Umbilical cord (tissue), 2 donors: ENCODE data around the gene MAFF. TPM values are rescaled to one million over a fixed set of nuclear protein-coding genes. Genes with fewer than 3 reads are reported as not detected.

Experiments
- DNase-seq: peaks from one replicate; pipeline ENCODE4 v3.0.0-alpha.2; 2015; ENCODE audit warnings: low spot score
- total RNA-seq: library from RNA; depleted of rRNA; stranded (reverse); fragments of >200 nt; gene quantifications from one replicate; pipeline ENCODE4 v1.2.3, GENCODE V29; 2014; ENCODE audit warnings: low replicate concordance; ENCODE audit not compliant: insufficient read depth

MAFF gene
- total RNA-seq, 1 donor from 2014 or later = 31.3 TPM

DNA sequence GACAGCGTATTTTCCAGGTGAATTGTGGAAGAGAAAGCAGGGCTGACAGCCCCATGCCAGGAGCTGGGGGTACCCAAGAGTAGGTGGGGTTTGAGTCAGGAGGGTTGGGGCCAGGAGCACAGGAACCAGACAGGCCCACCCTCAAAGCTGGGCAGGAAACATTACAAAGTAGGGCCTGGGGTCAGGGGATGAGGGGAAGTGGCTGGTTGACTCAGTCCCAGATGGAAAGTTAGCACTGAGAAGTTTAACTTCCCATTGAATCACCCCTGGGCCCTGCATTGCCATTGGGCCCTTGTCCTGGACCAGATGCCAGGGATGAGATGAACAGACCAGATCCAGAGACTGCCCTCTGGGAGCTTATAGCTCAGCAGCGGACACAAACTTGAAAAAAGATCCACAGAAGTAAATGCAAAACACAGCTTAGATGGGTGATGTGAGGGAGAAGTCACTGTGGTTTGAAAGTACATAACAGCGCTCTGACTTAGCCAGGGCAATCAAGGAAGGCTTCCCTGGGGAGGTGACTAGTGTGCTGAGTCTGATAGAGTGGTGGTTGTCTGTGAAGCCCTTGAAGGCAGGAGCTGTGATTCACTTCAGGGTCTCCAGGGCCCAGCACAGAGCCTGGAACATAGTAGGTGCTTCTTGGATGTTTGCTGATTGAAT is 2.2 kb downstream of the MAFF start:
- DNase-seq = no peak

DNA sequence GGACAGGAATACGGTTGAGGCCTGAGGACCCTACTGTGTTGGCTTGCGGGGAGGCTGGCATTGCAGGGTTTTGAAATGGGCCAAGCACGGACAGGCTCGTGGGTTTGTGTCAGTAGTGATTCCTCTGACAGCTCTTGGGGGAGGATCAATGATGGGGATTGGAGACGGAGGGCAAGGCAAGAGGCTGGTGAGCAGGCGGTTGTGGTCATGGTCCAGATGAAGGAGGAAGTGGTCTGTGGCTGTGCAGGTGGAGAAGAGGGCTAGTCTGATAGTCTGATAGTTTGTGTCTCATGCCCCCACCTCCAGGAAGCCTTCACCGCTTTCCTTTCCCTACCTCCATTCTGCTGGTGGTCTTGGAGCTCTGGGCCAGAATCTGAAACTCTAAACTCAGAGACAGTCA is 3.0 kb downstream of the MAFF start:
- no peak for DNase-seq

DNA sequence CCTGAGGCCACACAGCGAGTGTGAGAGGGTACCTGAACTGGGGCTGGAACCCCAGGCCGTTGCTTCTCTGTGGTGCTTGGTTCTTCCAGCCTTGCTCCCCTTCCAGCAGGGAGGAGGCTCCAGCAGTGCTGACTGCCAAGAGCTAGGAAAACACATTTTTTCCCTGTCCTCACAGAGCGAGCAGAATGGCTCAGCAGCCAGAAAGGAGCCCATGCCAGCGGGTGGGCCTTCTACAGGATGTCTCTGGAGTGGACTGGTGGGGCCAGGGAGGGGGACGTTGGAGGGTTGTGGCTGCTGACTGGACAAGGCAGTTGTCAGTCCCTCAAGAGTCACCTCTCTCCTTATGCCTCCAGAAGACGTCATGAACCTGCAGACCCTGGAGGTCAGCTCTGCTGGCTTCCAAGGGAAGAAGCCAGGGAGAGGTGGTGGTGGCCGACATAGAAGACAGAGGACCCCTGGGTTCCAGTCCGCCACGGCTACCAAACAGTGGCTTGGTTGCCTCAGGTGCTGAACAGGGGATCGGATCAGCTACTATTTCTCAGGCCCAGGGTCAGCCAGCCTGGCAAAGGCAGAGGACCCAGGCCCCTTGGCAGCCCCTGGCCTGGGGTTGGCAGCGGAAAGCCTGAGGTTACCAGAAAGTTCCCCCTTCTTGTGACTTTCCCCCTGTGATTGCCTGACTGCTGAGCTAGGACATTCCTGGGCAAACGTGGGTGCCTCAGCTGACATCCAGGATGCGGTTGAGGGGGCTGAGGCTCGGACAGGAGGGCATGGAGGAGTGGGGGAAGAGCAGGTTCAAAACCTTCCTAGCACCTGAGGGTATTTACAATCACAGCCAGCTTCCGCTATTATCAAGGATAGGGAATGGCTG is 3.7 kb downstream of the MAFF start:
- peak; percentile 95 for DNase-seq

DNA sequence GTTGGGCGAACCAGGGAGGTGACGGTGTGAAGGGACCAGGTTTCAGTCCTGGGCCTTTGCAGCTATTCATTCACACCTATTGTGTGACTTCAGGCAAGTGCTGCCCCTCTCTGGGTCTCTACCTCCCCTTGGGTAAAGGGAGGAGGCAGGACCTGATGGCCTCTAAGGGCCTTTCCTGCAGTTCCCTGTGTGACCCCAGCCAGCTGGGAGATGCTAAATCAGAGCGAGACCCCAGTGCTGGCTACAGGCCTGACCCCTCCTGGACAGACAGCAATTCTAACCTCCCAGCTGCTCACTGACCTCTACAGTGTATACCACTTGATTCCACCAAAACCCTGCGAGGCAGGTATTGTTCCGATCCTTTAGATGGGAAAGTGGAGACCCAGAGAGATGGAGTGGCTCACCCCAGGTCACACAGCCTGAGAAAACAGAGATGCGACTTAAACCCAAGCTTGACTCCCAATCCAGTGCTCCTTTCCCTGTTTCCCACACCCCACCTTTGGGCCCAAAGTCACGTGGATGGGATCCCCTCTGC is 6.2 kb downstream of the MAFF start:
- no peak for DNase-seq

DNA sequence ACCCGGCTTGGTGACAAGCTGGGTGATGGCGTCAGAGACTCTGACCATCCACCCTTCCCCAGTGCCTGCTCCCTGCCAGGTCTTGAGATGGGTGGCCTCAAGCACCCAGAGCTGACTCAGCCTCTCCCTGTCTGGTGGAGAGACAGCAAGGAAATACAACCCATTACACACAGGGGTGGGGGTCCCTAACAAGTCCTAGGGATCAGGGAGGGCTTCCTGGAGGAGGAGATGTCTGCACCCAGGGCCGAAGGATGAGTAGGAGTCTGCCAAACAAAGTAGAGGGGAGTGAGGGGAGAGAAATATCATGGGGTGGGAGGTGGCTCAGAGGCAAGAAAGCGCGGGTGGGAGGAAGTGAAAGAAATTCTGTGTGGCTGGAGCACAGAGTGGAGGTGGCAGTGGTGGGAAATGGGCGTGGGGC is 6.8 kb downstream of the MAFF start:
- no peak for DNase-seq

DNA sequence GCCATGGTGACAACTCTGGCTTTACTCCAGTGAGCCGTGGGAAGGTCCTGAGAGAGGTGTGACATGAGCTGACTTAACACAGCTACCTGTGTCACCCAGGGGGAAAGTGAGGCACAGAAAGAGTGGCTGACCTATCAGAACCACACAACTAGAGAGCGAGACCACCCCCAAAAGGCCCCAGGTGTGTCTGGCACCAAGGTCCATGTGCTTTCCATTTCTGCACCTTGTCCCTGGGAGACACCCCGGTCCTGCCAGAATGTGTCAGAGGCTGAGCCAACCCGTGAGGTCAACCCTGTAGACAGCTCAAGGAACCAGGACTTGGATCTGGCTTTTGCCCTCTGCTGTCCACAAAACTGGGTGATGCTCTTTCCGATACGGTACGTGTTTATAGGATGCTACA is 9.8 kb downstream of the MAFF start:
- DNase-seq = no peak

DNA sequence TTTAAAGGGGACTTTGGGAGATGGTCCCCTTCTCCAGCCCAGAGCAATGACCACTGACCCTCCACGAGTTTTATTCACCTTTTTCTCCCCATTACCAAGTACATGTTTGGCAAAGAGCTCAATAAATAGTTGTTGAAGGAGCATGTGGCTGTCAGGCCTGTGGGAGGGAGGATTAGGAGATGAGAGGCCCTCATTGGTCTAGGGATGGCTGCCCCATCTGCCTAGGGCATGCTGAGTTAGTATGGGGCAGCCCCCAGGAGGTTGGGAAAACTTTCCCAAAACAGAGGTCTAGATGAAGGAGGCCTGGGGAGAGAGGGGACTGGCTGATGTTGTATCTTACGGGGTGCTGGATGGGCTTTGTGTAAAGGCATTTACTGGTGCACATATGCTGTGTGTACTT is 10.6 kb downstream of the MAFF start:
- no peak for DNase-seq

DNA sequence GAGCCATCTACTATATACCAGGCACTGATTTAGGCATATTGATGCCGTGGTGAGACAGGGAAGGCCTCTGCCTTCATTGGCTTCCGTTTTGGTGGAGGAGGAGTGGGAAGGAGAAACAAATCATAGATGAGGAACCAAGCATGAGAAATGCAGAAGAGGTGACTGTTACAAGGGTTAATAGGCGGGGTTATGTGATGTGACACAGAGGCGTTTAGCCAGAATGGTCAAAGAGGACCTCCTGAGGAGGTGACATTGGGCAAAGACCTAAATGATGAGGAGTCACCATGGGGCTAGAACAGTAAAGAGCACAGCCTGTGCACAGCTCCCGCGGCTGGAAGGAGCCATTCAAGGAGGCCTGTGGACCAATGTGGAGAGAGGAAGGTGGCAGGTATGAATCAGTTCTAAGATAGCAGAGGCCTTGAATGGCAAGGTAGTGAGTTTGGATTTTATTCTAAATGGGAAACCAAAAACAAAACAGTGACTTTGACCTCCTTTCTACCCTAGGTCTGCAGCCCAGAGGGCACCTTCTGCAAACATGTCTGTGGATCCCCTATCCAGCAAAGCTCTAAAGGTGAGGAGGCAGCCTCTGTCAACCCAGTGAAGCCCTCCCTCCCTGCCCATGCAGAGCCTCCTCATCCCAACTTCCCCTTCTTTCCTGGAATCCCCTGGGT is 11.7 kb downstream of the MAFF start:
- DNase-seq = no peak

DNA sequence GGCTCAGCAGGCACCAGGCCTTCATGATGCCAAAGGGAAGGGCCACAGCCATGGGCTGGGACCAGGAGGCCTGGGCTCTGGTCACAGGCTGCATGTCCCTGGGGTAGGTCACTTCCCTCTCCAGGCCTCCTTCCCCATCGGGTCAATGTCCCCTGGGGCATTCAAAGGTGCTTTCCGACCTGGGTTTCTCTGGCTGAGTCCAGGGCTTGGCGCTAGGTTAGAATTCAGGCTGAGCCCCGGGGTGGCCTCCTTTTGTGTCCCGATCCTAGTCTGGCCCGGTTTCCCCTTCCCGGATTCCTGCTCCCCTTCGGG is 12.2 kb downstream of the MAFF start:
- no peak for DNase-seq

DNA sequence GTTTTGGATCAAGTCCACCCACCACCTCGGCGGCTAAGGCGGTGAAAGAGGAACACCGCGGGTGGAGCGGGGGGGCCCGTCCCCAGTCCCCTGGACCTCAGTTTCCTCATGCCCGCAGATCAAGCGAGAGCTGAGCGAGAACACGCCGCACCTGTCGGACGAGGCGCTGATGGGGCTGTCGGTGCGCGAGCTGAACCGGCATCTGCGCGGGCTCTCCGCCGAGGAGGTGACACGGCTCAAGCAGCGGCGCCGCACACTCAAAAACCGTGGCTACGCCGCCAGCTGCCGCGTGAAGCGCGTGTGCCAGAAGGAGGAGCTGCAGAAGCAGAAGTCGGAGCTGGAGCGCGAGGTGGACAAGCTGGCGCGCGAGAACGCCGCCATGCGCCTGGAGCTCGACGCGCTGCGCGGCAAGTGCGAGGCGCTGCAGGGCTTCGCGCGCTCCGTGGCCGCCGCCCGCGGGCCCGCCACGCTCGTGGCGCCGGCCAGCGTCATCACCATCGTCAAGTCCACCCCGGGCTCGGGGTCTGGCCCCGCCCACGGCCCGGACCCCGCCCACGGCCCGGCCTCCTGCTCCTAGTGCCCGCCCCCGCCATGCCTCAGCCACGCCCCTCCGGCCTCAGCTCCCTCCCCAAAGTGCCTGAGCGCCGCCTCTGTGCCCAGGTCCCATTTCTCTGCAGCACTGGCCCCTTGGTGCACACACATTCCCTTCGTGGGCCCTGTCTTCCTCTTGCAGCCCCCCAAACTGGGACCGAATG is 12.7 kb downstream of the MAFF start:
- DNase-seq = peak; percentile 69

DNA sequence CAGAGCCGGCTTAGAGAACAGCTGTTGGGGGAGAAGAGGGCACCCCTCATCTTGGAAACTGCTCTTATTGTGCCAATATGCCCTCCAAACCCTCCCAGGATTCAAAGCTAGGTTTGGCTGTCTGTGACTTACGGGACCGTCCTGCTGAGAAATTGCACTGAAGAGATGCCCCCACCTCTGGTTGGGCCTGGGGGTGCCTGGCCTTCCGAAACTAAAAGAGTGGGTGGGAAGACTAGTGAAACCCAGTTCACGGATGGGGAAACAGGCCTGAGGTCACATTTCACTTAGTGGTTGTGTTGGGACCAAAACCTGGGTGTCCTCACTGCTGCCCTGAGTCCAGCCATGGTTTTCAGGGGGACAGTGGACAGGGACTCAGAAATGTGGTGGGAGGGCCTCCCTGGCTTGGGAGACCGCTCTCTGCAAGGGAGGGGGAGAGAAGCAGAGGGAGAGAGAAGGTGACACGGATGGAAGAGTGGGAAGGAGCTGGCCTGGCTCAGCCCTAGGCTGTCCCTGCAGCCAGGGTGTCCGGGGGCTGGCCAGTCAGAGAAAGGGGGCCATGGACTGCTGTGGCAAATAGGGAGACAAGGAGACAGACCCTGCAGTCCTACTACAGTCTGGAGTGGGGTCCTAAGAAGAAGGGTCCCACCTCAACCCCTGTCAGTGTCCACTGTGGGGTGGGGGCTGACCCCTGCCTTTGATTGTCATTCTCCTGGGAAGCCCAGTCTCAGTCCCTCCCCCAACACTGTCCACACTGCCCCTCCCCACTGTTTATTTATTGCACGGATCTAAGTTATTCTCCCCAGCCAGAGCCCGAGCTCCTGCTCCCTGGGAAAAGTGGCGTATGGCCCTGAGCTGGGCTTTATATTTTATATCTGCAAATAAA is 13.6 kb downstream of the MAFF start:
- peak; percentile 64 for DNase-seq

DNA sequence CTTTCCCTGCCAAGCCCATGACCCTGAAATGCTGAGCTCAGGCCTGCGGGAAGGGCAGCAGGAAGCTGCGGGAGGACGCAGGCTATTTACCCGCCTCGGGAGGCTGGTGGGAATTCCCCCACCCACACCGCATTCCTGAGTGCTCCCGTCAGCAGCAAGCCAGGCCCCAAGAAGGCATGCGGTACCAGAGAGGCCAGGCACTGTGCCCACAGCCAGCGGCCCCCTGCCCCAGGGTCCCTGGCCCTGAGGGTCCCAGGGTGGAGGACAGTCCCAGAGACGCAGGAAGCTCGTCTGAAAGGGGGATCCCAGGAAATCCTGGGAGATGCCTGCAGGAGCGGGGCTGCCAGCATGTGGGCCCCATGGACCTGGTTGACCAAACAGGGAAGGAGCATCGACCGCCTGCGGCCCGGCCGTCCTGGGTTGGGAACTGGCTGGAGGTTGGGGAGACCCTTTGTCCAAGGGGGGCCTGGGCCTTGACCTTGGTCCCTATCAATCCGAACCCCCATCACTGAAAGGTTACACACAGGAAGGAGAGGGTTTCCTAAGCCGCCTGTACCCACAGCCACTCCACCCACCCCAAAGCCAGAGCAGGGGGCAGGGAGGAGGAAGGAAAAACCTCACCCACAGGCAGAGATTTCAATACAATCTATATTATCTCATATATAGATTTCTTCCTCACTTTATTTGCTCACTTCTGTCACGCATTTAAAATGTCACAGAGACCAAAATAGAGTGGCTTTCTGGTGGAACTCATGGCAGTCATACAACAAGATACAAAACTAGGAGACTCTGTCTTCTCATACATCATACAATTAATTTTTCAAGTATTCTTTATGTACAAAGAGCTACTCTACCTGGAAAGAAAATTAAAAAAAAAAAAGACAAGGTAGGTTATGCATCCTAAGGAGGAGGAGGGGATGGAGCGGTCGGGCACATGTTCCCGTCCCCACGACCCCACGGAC is 17.1 kb downstream of the MAFF start:
- peak; percentile 88 for DNase-seq

DNA sequence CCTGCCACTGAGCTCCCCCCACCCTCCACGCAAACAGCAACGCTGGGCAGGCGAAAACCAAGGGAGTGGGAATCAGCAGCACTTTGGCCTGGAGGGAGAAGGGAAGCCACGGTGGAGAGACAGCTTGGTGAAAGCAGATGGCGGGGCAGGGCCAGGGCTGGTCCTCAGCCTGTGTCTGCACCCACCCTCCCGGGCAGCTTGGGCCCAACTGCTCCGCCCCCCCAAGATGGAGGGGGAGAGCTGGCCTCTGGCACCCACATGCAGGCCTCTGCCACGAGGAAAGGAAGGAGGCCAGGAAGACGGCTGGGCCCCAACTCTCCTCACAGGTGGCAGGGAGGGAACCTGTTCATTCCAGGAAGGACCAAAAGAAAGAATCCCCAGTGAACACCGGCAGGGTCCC is 17.8 kb downstream of the MAFF start:
- DNase-seq = no peak

DNA sequence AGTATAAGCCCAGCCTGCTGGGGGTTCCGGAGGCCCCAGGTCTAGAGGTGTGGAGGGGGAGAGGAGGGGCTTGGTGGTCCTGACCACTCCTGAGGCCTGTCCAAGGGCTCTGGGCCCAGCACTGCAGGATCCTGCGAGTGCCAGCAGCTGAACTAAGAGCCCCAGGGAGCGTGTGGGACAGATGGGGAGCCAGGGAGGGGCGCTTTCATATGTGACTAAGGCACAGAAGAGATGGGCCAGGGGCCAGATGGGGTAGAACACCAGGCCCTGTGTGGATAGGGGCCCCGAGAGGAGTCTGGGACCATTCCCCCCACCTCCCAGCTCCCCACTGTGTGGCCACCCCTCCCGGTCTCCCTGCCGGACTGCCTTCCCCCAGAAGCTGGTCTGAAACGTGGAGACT is 18.4 kb downstream of the MAFF start:
- no peak for DNase-seq

DNA sequence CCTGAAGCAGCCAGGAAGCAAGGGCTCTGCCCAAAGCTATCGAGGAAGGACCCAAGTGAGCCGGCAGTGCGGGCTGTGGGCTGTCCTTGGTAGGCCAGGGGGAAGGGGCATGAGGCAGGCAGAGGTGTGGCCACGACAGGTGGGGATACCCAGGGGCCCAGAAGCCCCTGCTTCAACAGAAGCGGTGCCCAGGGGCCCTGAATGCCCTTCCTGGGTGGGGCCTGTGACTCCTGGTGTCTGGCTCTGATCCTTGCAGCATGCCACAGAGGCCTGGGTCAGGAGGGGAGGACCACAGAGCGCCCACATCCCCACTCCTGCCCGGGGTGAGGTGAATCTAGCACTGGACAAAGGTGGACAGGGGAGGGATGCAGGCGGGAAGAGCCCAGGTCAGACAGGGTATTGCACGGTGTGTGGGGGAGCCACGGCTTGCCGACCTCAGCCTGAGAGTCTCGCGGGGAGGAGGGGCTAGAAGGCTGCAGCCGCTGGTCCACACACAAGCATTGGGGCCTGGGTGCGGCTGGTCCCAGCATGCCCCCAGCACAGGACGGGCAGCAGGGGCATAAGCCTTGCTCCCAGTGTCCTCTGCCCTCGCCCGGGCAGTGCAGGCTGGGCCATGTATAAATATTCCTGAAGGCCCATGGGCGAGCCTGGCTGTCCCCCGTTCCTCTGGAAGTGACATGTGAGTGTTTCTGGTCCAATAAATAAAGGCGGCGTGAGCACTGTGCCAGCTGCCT is 19.0 kb downstream of the MAFF start:
- DNase-seq = no peak

DNA sequence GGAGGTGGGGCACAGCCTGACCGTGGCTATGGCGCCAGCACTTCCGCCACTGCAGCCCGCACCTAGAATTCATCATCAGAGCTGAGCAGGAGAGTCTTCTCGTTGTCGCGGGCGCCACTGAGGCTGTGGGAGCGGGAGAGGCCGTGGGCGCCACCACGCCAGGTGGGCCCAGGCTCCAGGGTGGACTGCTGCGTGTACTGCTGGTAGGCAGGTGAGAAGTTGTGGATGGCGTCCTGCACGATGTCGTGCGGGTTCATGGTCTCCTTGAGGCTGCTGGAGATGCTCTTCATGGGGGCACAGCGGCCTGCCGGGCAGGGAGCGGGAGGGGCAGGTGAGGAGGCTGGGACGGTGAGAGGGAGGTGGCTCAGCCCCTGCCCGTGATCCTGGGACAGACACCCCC is 19.6 kb downstream of the MAFF start:
- DNase-seq = no peak

DNA sequence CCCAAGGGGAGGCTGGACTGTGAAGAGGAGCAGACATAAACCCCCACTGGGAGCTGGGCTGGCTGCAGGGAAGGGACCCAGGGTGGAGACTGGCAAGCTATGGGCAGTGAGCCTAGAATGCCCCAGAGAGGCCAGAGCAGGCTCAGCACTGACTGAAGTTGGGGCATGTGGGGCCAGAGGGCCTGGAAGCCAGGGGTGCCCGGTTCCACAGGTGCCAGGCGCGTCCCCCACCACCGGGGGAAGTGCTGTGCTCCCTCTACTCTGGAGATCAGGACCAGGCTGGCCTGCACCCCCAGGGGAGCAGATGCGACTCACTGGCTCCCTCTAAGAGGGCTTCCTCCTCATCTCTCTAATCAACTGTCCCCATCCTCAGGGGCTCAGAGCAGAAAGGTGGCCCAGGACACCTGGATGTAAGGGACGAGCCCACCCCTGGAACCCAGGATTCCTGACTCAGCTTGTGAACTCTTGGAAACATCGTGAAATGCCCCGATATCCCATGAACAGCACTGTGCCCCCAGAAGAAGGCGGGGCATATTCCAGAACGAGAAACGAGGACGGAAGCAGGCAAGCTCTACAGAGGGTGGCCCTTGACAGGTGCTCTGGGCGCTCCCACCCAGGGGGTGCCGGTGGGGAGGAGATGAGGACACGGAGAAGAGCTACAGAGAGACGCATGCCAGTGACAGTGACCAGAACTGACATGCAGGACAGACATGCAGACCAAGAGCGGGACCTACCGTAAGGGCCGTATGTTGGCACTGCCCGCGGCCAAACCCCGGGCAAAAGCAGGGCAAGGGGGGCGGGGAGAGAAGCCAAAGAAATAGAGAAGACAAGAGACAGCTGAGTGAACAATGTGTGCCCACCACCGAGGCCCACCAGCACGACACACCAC is 20.4 kb downstream of the MAFF start:
- DNase-seq = no peak

DNA sequence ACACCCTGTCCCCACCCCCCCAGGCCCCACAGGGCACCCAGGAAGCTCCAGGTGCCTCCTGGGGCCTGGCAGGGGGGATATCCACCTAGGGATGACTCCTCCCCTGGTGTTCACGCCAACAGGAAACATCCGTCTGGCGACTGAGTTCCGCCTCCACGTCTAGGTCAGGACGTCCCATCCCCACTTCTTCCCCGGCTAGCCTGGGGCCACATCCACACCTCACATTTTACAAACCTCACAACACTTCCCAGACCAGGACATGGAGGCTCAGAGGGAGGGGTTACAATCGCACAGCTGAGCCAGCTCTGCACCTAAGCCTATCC is 21.0 kb downstream of the MAFF start:
- DNase-seq = no peak
